ENCODE data around the gene SCFD2.

The SCFD2 gene

DNA sequence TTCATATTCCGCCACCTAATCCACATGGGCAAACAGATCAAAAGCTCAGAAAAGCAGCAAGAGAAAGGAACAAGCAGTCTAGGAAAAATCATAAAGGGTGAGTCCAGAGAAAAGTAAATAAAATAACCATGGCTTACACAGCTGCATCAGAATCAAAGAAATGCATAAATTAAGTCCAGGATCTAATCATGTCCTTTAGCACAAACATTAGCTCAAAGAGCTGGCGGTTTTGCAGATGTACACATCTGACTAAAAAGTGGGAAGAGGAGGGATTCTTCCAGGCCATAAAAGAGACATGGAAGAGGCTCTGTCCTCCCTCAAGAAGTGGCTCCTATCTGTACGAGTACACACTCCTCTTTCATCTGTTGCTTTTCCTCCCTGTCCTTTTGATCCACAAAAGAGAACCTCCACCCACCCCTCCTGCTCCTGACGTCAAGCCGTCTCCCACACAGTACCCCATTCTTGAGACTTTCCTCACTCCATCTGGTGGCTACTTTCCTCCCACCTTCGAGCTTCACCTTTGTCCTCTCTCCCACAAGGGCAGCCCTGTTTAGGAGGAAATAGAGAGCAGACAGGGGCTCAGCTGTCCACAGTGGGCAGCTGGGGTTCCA is 411.2 kb downstream of the SCFD2 start:
- DNase-seq (ENCODE audit: low read depth): no peak

- no peak for DNase-seq (ENCODE audit: low read depth)
These were observed 413.3 kb downstream of the SCFD2 start for GRCh38 chr4:52952540-52952939.

DNA sequence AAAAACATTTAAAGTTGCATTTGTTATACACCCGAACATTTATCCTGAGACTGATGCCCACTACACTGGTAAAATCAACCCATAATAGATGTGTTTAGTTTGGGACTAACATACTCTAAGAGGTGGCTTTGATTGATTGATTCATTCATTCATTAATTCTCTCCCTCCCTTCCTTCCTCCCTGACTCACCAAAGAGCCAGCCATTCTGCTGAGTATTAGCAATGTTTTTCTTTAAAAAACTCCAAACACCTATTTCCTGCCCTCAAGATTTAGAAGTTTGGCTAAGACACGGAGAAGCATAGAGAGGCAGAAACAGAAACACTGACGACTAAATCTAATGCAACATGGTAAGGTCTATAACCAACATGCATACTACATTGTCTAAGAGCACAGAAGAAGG is 414.8 kb downstream of the SCFD2 start:
- DNase-seq (ENCODE audit: low read depth): no peak

DNA sequence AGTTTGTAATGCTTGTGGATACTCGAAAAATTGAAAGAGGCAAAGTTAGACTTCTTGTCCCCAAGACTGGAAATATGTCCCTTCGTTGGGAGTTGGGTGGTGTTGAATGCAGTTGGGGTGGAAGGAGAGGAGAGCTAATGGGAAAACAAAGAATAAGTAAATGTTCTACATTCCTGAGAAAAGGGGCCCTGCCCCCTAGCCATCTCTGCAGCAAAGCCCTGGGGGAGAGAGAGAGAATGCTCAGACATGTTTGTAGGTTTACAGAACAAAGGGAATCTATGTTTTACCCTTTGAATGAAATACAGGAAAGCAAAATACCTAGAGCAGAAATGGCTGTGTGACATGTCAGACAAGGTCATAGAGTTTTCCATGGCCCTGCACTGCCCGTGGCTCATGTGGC is 415.6 kb downstream of the SCFD2 start:
- DNase-seq (ENCODE audit: low read depth): no peak

GRCh38 chr4:52949336-52949735 is 416.5 kb downstream of the SCFD2 start:
- DNase-seq (ENCODE audit: low read depth): no peak

DNA sequence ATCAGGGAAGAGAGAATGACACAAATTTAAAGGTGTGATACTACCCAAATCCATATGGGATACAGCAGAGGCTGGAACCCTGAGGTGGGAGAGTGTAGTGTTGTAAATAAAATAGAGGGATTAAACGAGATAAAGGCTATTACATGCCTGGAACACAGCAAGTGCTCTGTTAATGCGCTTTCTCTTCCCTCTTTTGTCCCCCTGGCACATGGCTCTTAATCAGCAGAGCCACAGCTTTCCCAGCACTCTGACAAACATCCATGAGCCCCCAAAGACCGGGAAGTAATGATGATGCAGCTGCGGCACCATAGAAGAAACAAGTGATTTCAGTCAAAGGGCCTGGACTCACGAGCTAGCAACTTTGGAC is 417.8 kb downstream of the SCFD2 start:
- no peak for DNase-seq (ENCODE audit: low read depth)

DNA sequence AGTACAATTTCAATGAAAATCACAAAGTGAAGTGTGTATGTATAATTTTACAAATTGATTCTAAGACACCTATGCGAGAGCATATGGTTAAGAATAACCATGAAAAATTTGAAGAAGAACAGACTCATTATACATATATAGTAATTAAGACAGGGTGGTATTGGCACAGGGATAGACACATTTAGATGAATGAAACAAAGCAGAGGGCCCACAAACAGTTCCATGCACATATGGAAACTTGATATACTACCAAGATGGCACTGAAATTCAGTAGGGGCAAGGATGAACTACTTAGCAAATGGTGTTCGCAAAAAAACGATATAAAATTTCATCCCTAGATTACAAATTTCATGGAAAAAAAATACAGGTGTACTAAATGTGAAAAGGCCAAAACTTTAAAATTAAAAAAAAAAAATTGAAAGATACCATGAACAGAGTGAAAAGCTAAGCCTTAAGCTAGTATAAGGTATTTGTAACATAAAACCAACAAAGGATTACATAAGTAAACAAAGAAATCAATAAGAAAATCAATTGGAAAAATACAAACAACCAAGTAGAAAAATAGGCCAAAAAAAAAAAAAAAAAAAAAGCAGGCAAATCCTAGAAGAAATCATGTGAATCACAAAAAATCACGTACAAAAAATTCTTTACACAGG is 418.3 kb downstream of the SCFD2 start:
- DNase-seq (ENCODE audit: low read depth): no peak

DNA sequence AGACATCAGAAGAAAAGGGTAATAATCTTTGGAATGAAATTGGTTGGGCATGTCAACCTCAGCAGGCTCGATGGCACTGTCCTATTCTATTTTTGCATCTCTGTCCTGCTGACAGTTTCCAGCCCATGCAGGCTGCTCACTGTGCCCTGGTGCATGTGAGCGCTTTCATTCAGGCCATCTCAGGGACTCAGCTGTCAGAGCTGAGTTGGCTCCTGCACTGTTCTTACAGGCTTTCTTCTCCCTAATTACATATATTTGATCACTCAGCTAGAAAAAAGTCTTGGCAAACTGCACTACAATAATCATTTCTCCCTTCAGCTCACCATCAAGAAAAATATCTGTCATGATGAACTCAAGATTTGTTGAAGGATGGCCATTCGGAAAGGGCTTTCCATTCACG is 419.0 kb downstream of the SCFD2 start:
- no peak for DNase-seq (ENCODE audit: low read depth)

- no peak for DNase-seq (ENCODE audit: low read depth)
These were observed 419.9 kb downstream of the SCFD2 start for GRCh38 chr4:52945982-52946381.

DNA sequence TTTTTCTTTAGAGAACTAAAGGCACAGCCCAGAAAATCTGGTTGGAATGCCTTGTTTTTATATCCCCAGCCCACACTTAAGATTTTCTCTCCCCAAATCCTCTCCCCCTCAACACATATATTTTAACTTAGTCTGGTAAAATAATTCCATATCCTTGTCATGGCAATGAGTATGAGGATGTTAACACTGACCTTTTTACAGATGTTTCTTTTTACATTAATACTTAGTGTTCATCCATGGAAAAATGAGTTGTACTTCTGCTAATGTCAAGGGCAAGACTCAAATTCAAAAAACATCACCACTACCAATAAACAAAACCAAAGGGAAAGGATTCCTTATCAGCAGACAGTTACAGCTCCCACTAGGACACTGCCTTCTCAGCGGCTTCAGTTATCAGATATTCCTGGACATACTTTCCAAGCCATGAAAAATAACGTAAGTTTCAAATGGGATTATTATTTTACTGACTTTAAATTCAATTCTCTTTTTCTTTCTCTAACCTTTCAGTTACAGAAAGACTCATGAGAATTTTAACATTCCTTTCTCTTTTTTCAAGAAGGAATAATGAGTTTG is 420.4 kb downstream of the SCFD2 start:
- DNase-seq (ENCODE audit: low read depth): no peak

DNA sequence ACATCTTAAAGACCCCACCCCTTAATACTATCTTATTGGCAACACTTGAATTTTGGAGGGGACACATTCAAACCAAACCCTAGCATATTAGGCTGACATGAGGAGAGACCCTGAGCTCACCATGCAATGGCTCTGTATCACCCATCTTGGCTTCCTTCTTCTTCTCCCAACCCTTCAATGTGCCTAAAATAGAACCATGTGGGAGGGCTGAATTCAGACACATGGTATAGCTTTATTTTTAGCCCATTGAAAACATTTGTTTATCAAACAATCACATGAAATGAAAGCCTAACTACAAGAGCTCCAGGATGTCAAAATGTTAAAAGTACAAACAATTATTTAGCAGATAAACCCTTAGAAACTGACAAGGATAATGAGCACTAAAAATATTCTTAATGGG is 422.2 kb downstream of the SCFD2 start:
- no peak for DNase-seq (ENCODE audit: low read depth)

DNA sequence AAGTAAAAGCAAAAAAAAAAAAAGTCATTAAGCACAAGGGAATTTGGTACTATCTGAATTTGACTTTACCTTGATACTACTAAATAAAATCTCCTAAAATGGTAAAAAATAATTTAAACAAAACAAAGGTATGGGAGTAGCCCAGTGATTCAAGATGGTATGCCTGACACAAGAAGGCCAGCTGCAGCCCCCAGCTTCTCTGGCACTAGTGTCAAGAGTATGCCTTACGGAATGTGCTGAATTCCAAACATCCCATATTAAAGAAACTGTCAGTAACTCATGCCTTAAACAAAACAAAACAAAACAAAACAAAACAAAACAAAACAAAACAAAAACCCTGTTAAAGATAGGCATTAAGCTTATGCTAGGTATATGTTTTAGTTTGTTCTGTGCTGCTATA is 422.9 kb downstream of the SCFD2 start:
- no peak for DNase-seq (ENCODE audit: low read depth)

- no peak for DNase-seq (ENCODE audit: low read depth)
These were observed 424.4 kb downstream of the SCFD2 start for GRCh38 chr4:52941450-52941849.

DNA sequence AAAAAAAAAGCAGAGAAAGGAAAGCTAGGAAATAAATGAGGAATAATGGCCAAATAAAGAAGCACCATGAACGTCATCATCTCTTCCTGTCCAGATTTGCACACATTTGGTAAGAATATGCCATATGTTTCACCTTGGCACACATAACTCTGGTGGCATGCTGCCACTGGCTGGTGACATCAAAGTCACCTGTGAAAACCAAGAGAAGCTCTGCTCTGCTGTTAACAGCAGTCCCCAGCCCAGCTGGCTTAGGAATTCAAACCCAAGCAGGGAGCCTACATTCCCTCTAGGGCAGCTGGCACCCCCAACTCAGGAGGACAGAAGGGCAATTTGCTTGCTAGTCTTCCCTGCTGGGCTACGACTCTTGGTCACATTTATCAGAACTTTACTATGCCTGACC is 426.1 kb downstream of the SCFD2 start:
- DNase-seq (ENCODE audit: low read depth): no peak

- no peak for DNase-seq (ENCODE audit: low read depth)
These were observed 426.5 kb downstream of the SCFD2 start for GRCh38 chr4:52939325-52939724.

GRCh38 chr4:52937829-52938228 is 428.0 kb downstream of the SCFD2 start:
- DNase-seq (ENCODE audit: low read depth): no peak

GRCh38 chr4:52936729-52937128 is 429.1 kb downstream of the SCFD2 start:
- DNase-seq (ENCODE audit: low read depth): no peak

DNA sequence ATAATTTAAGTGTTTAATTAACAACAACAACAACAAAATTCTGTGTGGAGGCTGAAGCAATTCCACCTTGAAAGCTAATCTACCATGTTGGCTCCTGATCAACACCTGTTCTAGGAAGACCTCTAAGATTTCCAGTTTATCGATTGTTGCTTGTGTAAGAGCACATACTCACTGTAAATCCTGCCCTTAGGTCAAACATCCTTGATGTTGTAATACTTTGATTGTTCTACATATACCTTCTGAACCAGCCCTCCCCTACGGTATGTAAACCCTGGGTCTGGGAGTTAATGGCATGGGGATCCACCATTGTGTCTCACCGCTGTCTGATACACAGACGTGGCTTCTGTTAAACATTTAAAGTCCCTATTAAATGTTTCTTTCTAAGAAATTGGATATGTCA is 430.5 kb downstream of the SCFD2 start:
- DNase-seq (ENCODE audit: low read depth): no peak

DNA sequence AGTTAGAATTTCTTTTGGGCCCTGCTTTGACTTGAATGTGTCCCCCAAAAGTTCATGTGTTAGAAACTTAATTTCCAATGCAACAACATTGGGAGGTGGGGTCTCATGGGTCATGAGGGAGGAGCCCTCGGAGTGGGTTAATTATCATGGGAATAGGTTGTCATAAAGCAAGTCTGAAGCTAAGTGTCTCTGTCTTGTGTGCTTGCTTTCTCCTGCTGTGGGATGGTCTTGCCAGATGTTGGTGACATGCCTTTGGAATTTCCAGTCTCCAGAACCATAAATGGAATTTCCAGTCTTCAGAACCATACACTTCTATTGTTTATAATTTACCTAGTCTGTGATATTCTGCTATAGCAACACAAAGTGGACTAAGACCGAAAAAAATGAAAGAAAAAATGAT is 432.1 kb downstream of the SCFD2 start:
- no peak for DNase-seq (ENCODE audit: low read depth)

DNA sequence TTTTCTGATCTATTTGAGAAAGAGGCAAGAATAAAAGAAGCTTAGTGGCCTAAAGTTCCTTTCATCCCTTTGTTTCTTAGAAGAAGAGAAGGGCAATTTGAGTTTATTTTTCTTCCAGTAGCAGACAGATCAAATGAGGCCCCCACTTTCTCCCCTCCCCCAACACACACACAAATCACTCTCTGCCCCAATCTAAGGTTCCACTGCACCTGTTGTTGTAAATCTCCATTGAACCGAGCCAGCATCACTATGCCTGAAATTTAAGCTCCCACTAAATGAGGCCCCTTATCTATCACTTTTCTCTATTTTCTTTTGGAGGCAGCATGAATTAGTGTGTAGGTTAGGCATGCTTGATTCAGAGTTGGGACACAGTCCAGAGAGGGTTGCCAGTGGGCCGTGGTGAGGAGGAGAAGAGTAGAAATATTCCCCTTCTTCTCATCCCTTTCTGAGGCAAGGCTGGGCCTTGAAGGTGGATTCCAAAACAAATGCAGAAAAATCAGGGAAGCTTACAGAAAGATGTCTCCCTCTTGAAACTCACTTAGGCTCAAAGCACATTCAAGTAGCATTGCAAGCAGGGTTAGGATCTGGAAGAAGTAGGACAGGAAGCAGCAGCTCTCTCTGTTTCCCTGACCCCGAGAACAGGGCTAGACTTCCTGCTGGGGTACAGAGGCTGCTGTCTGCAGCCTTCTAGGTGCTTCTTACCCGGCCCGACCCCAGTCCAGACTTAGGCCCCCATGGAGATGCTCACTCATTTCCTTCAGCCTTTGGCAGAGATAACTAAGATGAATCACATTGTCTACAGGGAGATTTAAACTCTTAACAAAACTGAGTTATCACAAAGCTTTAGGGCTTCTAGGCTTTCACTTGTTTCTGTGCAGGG is 433.0 kb downstream of the SCFD2 start:
- DNase-seq (ENCODE audit: low read depth): no peak

GRCh38 chr4:52931243-52931642 is 434.6 kb downstream of the SCFD2 start:
- DNase-seq (ENCODE audit: low read depth): no peak

GRCh38 chr4:52926196-52926974 is 439.5 kb downstream of the SCFD2 start:
- DNase-seq (ENCODE audit: low read depth): no peak
